ENCODE measurements around the gene GRPEL1.

Gene GRPEL1

DNA sequence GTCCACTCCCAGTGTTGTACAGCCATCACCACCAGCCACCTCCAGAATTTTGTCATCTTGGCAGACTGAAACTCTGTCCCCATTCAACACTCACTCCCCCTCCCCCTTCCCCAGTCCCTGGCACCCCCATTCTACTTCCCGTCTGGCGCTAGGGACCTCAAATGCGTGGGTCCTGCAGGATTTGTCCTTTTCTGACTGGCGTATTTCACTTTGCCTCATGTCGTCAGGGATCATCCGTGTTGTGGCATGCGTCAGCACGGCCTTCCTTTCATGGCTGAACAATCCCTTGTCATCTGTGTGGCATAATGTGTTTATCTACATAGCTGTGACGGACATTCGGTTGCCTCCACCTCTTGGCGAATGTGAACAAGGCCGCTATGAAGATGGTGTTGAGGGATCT, 19.2 kb downstream of the GRPEL1 start:
- H2AFZ ChIP-seq (ENCODE audit: low read depth, low read length), result no peak overlapping the region
- H3K4ac ChIP-seq (ENCODE audit: low read depth in 1 of 2, low read length in 2 of 2), result no peak overlapping the region
- peak overlapping the region in 1 of 2 experiments; percentile 20 for H3K23ac ChIP-seq (ENCODE audit: low read length in 2 of 2)
- H3K9ac ChIP-seq (ENCODE audit: low read length), result no peak overlapping the region
- H3K4me1 ChIP-seq (ENCODE audit: control insufficient read depth, insufficient read depth, low read depth, low read length), result peaks cover 50% of the 10 kb centered on the region
- H3K14ac ChIP-seq (ENCODE audit: low read length in 2 of 2), result no peak overlapping the region
- peaks cover under 1 to 51% of the 10 kb centered on the region in 2 experiments for H3K36me3 ChIP-seq (ENCODE audit: control insufficient read depth in 1 of 2, insufficient read depth in 2 of 2, low read depth in 1 of 2, low read length in 2 of 2)
- no peaks in the 10 kb centered on the region for H3K9me3 ChIP-seq (ENCODE audit: control insufficient read depth, low read length)
- H3K4me3 ChIP-seq (ENCODE audit: insufficient read depth in 1 of 2, low read depth in 1 of 2, low read length in 2 of 2), result no peak overlapping the region
- H4K8ac ChIP-seq (ENCODE audit: low read length), result no peak overlapping the region
- no peaks in the 10 kb centered on the region for H3K27me3 ChIP-seq (ENCODE audit: control insufficient read depth in 1 of 2, insufficient read depth in 1 of 2, low read length in 2 of 2)
- H2BK12ac ChIP-seq (ENCODE audit: low read length in 2 of 2), result no peak overlapping the region
- H2AK5ac ChIP-seq (ENCODE audit: low read length, severe bottlenecking), result no peak overlapping the region
- no peak for DNase-seq
- no peak overlapping the region for H2BK120ac ChIP-seq (ENCODE audit: low read depth, low read length)
- 98% methylated on average over 12 of the region's 12 CpGs for WGBS
- H4K91ac ChIP-seq (ENCODE audit: low read length), result no peak overlapping the region
- peaks cover 44% of the 10 kb centered on the region for H3K79me1 ChIP-seq (replicated peaks; ENCODE audit: low read length, poor library complexity, severe bottlenecking)
- H3K4me2 ChIP-seq (ENCODE audit: low read length, poor library complexity, severe bottlenecking), result no peak overlapping the region
- H3K18ac ChIP-seq (ENCODE audit: low read depth in 1 of 2, low read length in 2 of 2), result no peak overlapping the region
- H2BK15ac ChIP-seq (ENCODE audit: low read depth, poor library complexity, severe bottlenecking), result no peak overlapping the region
- no peak overlapping the region for H3K27ac ChIP-seq (ENCODE audit: low read length, poor library complexity, severe bottlenecking)
- H2BK5ac ChIP-seq (ENCODE audit: low read depth, low read length, poor library complexity, severe bottlenecking), result no peak overlapping the region

DNA sequence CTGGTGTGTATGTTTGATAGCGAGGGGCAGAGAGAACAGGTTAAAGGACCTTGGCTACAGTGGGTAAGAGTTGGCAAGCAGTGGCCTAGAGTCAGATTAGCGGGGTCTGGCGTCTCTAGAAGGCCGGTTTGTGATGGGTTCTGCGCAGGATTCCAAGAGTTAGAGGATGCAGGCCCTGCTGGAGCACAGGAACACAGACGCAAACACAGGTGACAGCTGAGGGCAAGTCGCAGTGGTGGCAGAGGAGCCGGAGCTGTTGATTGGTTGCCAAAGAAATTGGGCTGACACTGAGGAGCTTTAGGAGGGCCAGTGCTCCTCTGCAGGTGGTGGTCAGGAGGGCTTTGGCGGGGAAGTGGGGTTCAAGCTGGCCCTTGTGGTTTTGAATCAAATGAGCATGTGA, 20.9 kb downstream of the GRPEL1 start:
- Histone ChIP-seq H3K4me1 (ENCODE audit: control insufficient read depth, insufficient read depth, low read depth, low read length) (peaks cover 44% of the 10 kb centered on the region), H3K36me3 (ENCODE audit: control insufficient read depth in 1 of 2, insufficient read depth in 2 of 2, low read depth in 1 of 2, low read length in 2 of 2) (peaks cover 0 to 41% of the 10 kb centered on the region in 2 experiments), H3K4ac (ENCODE audit: low read depth in 1 of 2, low read length in 2 of 2) (no peak overlapping the region), H3K27me3 (ENCODE audit: control insufficient read depth in 1 of 2, insufficient read depth in 1 of 2, low read length in 2 of 2) (no peaks in the 10 kb centered on the region), H2BK120ac (ENCODE audit: low read depth, low read length) (no peak overlapping the region), H4K8ac (ENCODE audit: low read length) (no peak overlapping the region), H3K27ac (ENCODE audit: low read length, poor library complexity, severe bottlenecking) (no peak overlapping the region), H3K9me3 (ENCODE audit: control insufficient read depth, low read length) (no peaks in the 10 kb centered on the region), H3K79me1 (replicated peaks; ENCODE audit: low read length, poor library complexity, severe bottlenecking) (peaks cover 31% of the 10 kb centered on the region), H2AK5ac (ENCODE audit: low read length, severe bottlenecking) (no peak overlapping the region), H2BK5ac (ENCODE audit: low read depth, low read length, poor library complexity, severe bottlenecking) (no peak overlapping the region), H4K91ac (ENCODE audit: low read length) (no peak overlapping the region), H3K18ac (ENCODE audit: low read depth in 1 of 2, low read length in 2 of 2) (no peak overlapping the region), H3K4me3 (ENCODE audit: insufficient read depth in 1 of 2, low read depth in 1 of 2, low read length in 2 of 2) (no peak overlapping the region), H2AFZ (ENCODE audit: low read depth, low read length) (no peak overlapping the region), H3K4me2 (ENCODE audit: low read length, poor library complexity, severe bottlenecking) (no peak overlapping the region), H3K9ac (ENCODE audit: low read length) (no peak overlapping the region), H3K14ac (ENCODE audit: low read length in 2 of 2) (no peak overlapping the region), H2BK12ac (ENCODE audit: low read length in 2 of 2) (no peak overlapping the region), H3K23ac (ENCODE audit: low read length in 2 of 2) (no peak overlapping the region), H2BK15ac (ENCODE audit: low read depth, poor library complexity, severe bottlenecking) (no peak overlapping the region)
- 85% methylated on average over 9 of the region's 9 CpGs for WGBS
- no peak for DNase-seq

DNA sequence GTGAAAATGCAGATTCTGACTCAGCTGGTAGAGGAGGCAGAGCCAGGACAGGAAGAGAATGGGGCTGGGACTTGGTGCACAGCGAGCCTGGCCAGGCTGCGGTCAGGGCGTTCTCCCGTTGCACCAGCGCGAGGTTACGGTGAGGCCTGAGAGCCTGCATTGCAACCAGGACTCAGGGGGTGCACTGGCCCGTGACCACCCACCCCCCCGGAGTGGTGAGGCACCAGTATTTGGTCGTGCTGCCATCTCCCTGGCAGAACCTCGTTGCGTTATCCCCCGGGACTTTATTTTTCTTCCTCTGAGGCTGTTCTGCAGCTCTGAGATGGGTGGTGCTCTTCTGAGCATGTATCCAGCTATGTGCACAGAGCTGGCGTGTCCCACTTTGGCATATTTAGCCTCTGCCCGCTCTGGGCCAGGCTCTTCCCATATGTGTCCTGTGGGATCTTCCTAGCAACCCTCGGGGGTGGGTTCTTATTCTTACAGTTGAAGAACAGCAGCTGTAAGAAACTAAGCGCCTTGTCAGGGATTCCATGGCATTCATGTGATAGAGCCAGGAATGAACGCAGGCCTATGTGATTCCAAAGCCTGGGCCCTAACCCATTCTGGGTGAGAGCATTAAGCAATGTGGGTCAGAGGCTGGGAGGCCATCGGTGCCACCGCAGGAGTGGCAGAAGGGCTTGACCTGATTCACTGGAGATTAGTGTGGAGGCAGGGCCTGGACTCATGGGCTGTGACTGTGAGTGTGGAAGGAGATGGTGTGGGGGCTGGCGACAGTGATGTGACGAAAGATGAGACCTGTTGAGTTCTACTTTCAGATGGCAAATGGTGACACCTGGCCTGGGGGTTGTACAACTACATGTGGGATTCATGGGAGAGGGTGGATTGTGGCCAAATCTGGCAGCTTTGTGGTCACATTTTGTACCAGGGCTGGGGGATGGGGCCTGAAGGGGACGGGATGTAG, 21.6 kb downstream of the GRPEL1 start:
- H3K36me3 ChIP-seq (ENCODE audit: control insufficient read depth in 1 of 2, insufficient read depth in 2 of 2, low read depth in 1 of 2, low read length in 2 of 2), result peaks cover 0 to 37% of the 10 kb centered on the region in 2 experiments
- no peak overlapping the region for H4K8ac ChIP-seq (ENCODE audit: low read length)
- H3K27me3 ChIP-seq (ENCODE audit: control insufficient read depth in 1 of 2, insufficient read depth in 1 of 2, low read length in 2 of 2), result no peaks in the 10 kb centered on the region
- H3K14ac ChIP-seq (ENCODE audit: low read length in 2 of 2), result peak overlapping the region in 1 of 2 experiments; percentile 56
- H3K27ac ChIP-seq (ENCODE audit: low read length, poor library complexity, severe bottlenecking), result no peak overlapping the region
- H3K4me1 ChIP-seq (ENCODE audit: control insufficient read depth, insufficient read depth, low read depth, low read length), result peaks cover 47% of the 10 kb centered on the region
- no peak overlapping the region for H2BK12ac ChIP-seq (ENCODE audit: low read length in 2 of 2)
- no peak overlapping the region for H2AFZ ChIP-seq (ENCODE audit: low read depth, low read length)
- no peak overlapping the region for H3K4ac ChIP-seq (ENCODE audit: low read depth in 1 of 2, low read length in 2 of 2)
- no peak overlapping the region for H2AK5ac ChIP-seq (ENCODE audit: low read length, severe bottlenecking)
- H3K9me3 ChIP-seq (ENCODE audit: control insufficient read depth, low read length), result no peaks in the 10 kb centered on the region
- H3K18ac ChIP-seq (ENCODE audit: low read depth in 1 of 2, low read length in 2 of 2), result no peak overlapping the region
- H3K4me3 ChIP-seq (ENCODE audit: insufficient read depth in 1 of 2, low read depth in 1 of 2, low read length in 2 of 2), result no peak overlapping the region
- H2BK15ac ChIP-seq (ENCODE audit: low read depth, poor library complexity, severe bottlenecking), result no peak overlapping the region
- H2BK5ac ChIP-seq (ENCODE audit: low read depth, low read length, poor library complexity, severe bottlenecking), result no peak overlapping the region
- peak overlapping the region in 1 of 2 experiments; percentile 34 for H3K23ac ChIP-seq (ENCODE audit: low read length in 2 of 2)
- DNase-seq, result no peak
- H4K91ac ChIP-seq (ENCODE audit: low read length), result no peak overlapping the region
- no peak overlapping the region for H3K4me2 ChIP-seq (ENCODE audit: low read length, poor library complexity, severe bottlenecking)
- no peak overlapping the region for H2BK120ac ChIP-seq (ENCODE audit: low read depth, low read length)
- H3K79me1 ChIP-seq (replicated peaks; ENCODE audit: low read length, poor library complexity, severe bottlenecking), result peaks cover 34% of the 10 kb centered on the region
- H3K9ac ChIP-seq (ENCODE audit: low read length), result no peak overlapping the region
- WGBS, result 95% methylated on average over 23 of the region's 23 CpGs

DNA sequence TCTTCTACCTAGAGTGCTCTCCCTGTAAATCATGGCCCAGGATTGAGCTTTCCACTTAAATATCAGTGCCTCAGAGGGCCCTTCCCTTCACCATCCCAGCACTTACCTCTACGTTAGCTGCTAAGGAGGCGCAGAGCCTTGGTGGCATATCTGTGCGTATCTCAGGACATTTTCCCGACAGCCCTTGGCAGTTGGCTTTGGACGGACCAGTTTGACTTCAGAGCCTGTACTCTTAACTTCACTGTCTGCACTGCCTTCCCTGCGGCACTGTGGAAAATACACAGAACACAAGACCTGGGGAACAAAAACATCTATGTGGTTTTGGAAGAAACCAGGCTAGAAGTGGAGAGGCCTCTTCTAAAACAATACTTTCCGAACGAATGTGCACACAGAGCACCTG, 22.3 kb downstream of the GRPEL1 start:
- H3K23ac ChIP-seq (ENCODE audit: low read length in 2 of 2), result peak overlapping the region in 1 of 2 experiments; percentile 34
- H3K27me3 ChIP-seq (ENCODE audit: control insufficient read depth in 1 of 2, insufficient read depth in 1 of 2, low read length in 2 of 2), result no peaks in the 10 kb centered on the region
- H2BK15ac ChIP-seq (ENCODE audit: low read depth, poor library complexity, severe bottlenecking), result no peak overlapping the region
- H3K4ac ChIP-seq (ENCODE audit: low read depth in 1 of 2, low read length in 2 of 2), result no peak overlapping the region
- no peak overlapping the region for H3K14ac ChIP-seq (ENCODE audit: low read length in 2 of 2)
- H4K91ac ChIP-seq (ENCODE audit: low read length), result no peak overlapping the region
- H2AK5ac ChIP-seq (ENCODE audit: low read length, severe bottlenecking), result no peak overlapping the region
- no peak for DNase-seq
- no peak overlapping the region for H3K9ac ChIP-seq (ENCODE audit: low read length)
- H2BK5ac ChIP-seq (ENCODE audit: low read depth, low read length, poor library complexity, severe bottlenecking), result no peak overlapping the region
- 96% methylated on average over 8 of the region's 8 CpGs for WGBS
- H3K79me1 ChIP-seq (replicated peaks; ENCODE audit: low read length, poor library complexity, severe bottlenecking), result peaks cover 32% of the 10 kb centered on the region
- no peak overlapping the region for H3K4me2 ChIP-seq (ENCODE audit: low read length, poor library complexity, severe bottlenecking)
- H2BK12ac ChIP-seq (ENCODE audit: low read length in 2 of 2), result no peak overlapping the region
- H3K36me3 ChIP-seq (ENCODE audit: control insufficient read depth in 1 of 2, insufficient read depth in 2 of 2, low read depth in 1 of 2, low read length in 2 of 2), result peaks cover 0 to 30% of the 10 kb centered on the region in 2 experiments
- H2AFZ ChIP-seq (ENCODE audit: low read depth, low read length), result no peak overlapping the region
- no peaks in the 10 kb centered on the region for H3K9me3 ChIP-seq (ENCODE audit: control insufficient read depth, low read length)
- H4K8ac ChIP-seq (ENCODE audit: low read length), result no peak overlapping the region
- peaks cover 47% of the 10 kb centered on the region for H3K4me1 ChIP-seq (ENCODE audit: control insufficient read depth, insufficient read depth, low read depth, low read length)
- H3K18ac ChIP-seq (ENCODE audit: low read depth in 1 of 2, low read length in 2 of 2), result no peak overlapping the region
- H3K27ac ChIP-seq (ENCODE audit: low read length, poor library complexity, severe bottlenecking), result no peak overlapping the region
- H3K4me3 ChIP-seq (ENCODE audit: insufficient read depth in 1 of 2, low read depth in 1 of 2, low read length in 2 of 2), result peak overlapping the region in 1 of 2 experiments; percentile 94
- H2BK120ac ChIP-seq (ENCODE audit: low read depth, low read length), result no peak overlapping the region
